IMR-90 (cell line): ENCODE data around the gene RIPK4. TPM values are rescaled to one million over a fixed set of nuclear protein-coding genes. Genes with fewer than 3 reads are reported as not detected.

ENCODE experiments used
- polyA plus RNA-seq, 3 experiments: library from polyadenylated mRNA; depleted of rRNA; stranded (reverse); fragments of >200 nt; gene quantifications; 2 replicates each; pipeline ENCODE4 v1.2.3, GENCODE V29; 2012; ENCODE audit warnings: low replicate concordance in 1 of 3
- total RNA-seq: library from RNA; depleted of rRNA; stranded (reverse); fragments of >200 nt; gene quantifications from 2 replicates; pipeline ENCODE4 v1.2.3, GENCODE V29; 2012
- TF ChIP-seq, protein P1 (sequence below): conservative IDR thresholded peaks from 2 replicates; pipeline ENCODE4 v1.5.1; 2012; ENCODE audit warnings: mild to moderate bottlenecking, low read depth, low read length, improper control_type of control experiment

The RIPK4 gene
- total and polyA plus RNA-seq, 2 of the 4 experiments (the other 2 are of a cell fraction) = under 0.01 to 0.03 TPM

DNA sequence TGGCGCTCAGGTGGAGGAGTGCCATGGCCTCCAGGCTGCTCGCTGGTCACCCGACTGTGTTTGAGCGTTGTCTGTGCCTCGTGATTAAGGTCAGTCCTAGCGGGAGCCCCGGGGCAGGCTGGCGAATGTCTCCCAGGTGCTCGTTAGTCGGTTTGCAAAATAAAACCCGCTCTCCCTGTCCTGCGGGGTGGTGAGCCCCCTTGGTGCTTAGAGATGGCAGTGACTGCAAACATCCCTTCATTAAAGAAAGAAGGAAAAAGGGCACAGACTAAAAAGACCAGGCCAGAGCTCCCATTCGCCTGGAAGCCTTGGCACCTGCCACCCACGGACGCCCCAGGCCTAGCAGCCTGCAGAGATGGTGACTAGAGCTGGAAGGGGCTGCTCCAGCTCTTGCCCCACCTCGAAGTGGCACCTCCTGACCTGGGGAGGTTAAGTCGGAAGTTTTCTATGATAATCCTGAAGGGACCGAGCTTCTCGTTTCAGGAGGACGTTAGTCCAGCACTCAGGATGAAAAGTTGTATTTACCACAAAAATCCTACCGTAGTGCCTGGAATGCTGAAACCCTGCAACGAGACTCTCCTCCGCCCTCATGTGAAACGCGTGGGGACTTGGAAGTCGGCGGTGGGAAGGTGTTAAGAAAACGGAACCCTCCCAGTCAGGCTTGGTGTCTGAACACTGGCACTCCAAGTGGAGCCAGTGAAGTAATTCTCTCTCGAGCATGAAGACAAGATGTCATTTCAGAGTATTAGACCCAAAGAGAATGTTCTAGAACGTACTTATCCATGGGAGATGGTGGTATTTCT is 24.6 kb downstream of the RIPK4 start (continued):
- TF ChIP-seq, protein P1, sequence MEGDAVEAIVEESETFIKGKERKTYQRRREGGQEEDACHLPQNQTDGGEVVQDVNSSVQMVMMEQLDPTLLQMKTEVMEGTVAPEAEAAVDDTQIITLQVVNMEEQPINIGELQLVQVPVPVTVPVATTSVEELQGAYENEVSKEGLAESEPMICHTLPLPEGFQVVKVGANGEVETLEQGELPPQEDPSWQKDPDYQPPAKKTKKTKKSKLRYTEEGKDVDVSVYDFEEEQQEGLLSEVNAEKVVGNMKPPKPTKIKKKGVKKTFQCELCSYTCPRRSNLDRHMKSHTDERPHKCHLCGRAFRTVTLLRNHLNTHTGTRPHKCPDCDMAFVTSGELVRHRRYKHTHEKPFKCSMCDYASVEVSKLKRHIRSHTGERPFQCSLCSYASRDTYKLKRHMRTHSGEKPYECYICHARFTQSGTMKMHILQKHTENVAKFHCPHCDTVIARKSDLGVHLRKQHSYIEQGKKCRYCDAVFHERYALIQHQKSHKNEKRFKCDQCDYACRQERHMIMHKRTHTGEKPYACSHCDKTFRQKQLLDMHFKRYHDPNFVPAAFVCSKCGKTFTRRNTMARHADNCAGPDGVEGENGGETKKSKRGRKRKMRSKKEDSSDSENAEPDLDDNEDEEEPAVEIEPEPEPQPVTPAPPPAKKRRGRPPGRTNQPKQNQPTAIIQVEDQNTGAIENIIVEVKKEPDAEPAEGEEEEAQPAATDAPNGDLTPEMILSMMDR = no peak
